Kidney (tissue), 14 donors: ENCODE results near the gene CD300LD. TPM values are rescaled to one million over a fixed set of nuclear protein-coding genes. Genes with fewer than 3 reads are reported as not detected.
A peak's percentile ranks its signal among the peaks of the same experiment; 100 is the strongest.

Experiments used
- DNase-seq, 5 donors: peaks; one replicate each; pipeline ENCODE4 v3.0.0-alpha.2; 2013 to 2020
- FAIRE-seq: peaks from 2 replicates; lab custom pipeline; 2012; peaks lifted over from hg19 to GRCh38; lab: Jason Lieb, UNC
- H3K27ac ChIP-seq, 2 donors: one replicate each; pipeline ENCODE4 v1.7.0; 2013; ENCODE audit warnings: low read depth in 2 of 2, low read length in 2 of 2, inconsistent platforms in 1 of 2
- H3K27me3 ChIP-seq: one replicate; pipeline ENCODE4 v1.7.1; 2013; ENCODE audit warnings: low read length, inconsistent platforms; ENCODE audit not compliant: control insufficient read depth, insufficient read depth
- H3K36me3 ChIP-seq, 3 donors: one replicate each; pipeline versions ENCODE4 v1.7.0 to v1.7.1; 2013; ENCODE audit warnings: low read length in 3 of 3, control low read depth in 1 of 3, inconsistent platforms in 1 of 3; ENCODE audit not compliant: insufficient read depth in 3 of 3, control insufficient read depth in 2 of 3
- H3K4me1 ChIP-seq, 3 donors: one replicate each; pipeline versions ENCODE4 v1.7.0 to v1.7.1; 2013; ENCODE audit warnings: low read length in 3 of 3, inconsistent platforms in 1 of 3, low read depth in 1 of 3; ENCODE audit not compliant: control insufficient read depth in 2 of 3, insufficient read depth in 2 of 3
- H3K4me3 ChIP-seq, 3 donors: one replicate each; pipeline versions ENCODE4 v1.7.0 to v1.8.1; 2013; ENCODE audit warnings: low read length in 3 of 3, control low read depth in 1 of 3, inconsistent platforms in 1 of 3
- H3K9ac ChIP-seq, 3 donors: one replicate each; pipeline versions ENCODE4 v1.7.0 to v1.7.1; 2013; ENCODE audit warnings: low read length in 3 of 3, control low read depth in 1 of 3, inconsistent platforms in 1 of 3
- H3K9me3 ChIP-seq, 3 donors: one replicate each; pipeline versions ENCODE4 v1.7.0 to v1.7.1; 2013; ENCODE audit warnings: low read length in 3 of 3, control low read depth in 1 of 3, inconsistent platforms in 1 of 3; ENCODE audit not compliant: control insufficient read depth in 2 of 3, insufficient read depth in 1 of 3
- intact Hi-C: fragments of 100-400 bp; cut with DNase I; formaldehyde crosslinking; loops from one replicate; pipeline ENCODE4 v1.11.1; 2022
- polyA plus RNA-seq: library from polyadenylated mRNA; stranded (reverse); fragments of 350-450 nt; fragmentation: Illumina TruSeq; extraction: RNeasy Lipid Tissue Mini Kit (QIAGEN cat#74804); gene quantifications from one replicate; pipeline ENCODE4 v1.2.3, GENCODE V29; 2014; ENCODE audit warnings: low read depth, low replicate concordance; ENCODE audit not compliant: insufficient read depth
- total RNA-seq: library from RNA; stranded (reverse); fragmentation: NEBNext Ultra II Directional; extraction: Animal tissue kit (Norgen Biotek cat#: 25700); gene quantifications from one replicate; pipeline ENCODE4 v1.2.1, GENCODE V29; 2021
- TF ChIP-seq, protein P1 (sequence below): IDR thresholded peaks from 3 replicates; pipeline ENCODE4 v1.5.1; 2012; ENCODE audit warnings: mild to moderate bottlenecking, moderate library complexity, borderline replicate concordance; ENCODE audit not compliant: insufficient read depth; ENCODE audit errors: extremely low read depth
- donor health status: control.
- donor health status: control.
- donor health status: control.
- donor health status: control.
- donor health status: control.
- donor health status: DM: yes; HTN: yes; CAD: no.
- donor health status: Normal renal cell carcinoma (clear cell type).

CD300LD gene
- total and polyA plus RNA-seq, 2 donors from 2014 or later, result not detected

DNA sequence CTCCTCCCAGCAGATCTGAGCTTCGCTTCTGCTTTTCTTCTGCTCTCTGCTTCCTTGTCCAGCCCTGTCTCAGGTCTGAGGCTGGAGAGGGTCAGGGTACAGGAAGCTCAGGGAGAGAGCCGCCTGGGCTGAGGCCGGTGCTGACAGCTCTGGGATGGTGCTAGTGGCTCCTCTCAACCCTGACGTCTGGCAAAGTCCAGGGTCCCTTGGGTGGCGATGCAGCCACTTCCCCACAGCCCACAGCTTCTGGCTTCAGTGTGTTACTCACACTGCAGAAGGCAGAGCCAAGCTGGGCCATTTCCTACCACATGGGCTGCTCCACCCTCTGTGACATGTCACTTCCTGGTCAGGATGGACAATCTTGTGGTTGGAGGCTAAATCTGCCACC, 46.2 kb downstream of the CD300LD start, which contains the start of gene CD300C:
TSS of gene CD300C (minus strand) at position 273 of the 388 bp plus-strand sequence. CDS start 333 bp downstream, outside the sequence.
- peak within 1 kb of the TSS in 1 of 3 donors; percentile 31 for H3K4me3 ChIP-seq
- H3K9ac ChIP-seq, result no peak within 1 kb of the TSS
- intact Hi-C loops, result no loop called here
- H3K27me3 ChIP-seq, result no peaks in the 10 kb centered on the region
- TF ChIP-seq, protein P1, sequence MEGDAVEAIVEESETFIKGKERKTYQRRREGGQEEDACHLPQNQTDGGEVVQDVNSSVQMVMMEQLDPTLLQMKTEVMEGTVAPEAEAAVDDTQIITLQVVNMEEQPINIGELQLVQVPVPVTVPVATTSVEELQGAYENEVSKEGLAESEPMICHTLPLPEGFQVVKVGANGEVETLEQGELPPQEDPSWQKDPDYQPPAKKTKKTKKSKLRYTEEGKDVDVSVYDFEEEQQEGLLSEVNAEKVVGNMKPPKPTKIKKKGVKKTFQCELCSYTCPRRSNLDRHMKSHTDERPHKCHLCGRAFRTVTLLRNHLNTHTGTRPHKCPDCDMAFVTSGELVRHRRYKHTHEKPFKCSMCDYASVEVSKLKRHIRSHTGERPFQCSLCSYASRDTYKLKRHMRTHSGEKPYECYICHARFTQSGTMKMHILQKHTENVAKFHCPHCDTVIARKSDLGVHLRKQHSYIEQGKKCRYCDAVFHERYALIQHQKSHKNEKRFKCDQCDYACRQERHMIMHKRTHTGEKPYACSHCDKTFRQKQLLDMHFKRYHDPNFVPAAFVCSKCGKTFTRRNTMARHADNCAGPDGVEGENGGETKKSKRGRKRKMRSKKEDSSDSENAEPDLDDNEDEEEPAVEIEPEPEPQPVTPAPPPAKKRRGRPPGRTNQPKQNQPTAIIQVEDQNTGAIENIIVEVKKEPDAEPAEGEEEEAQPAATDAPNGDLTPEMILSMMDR, result no peak
- peak in 1 of 5 donors; percentile 71 for DNase-seq
- no peak for FAIRE-seq
- no peaks in the 10 kb centered on the region for H3K36me3 ChIP-seq
- no peaks in the 10 kb centered on the region for H3K4me1 ChIP-seq
- no peaks in the 10 kb centered on the region for H3K9me3 ChIP-seq
- H3K27ac ChIP-seq, result no peak within 1 kb of the TSS

- Histone ChIP-seq H3K9me3 (no peaks in the 10 kb centered on the region), H3K9ac (no peak overlapping the region), H3K4me3 (peak overlapping the region in 1 of 3 donors; percentile 31), H3K27me3 (no peaks in the 10 kb centered on the region), H3K27ac (no peak overlapping the region), H3K36me3 (no peaks in the 10 kb centered on the region), H3K4me1 (no peaks in the 10 kb centered on the region)
- intact Hi-C loops, result no loop called here
- FAIRE-seq (no peak), DNase-seq (peak in 4 of 5 donors; percentile 21 to 80 (median 26))
- TF ChIP-seq, protein P1, result no peak
Measured at GRCh38 chr17:74544991-74545842, 46.9 kb downstream of the CD300LD start.

GRCh38 chr17:74543891-74544760, 48.0 kb downstream of the CD300LD start:
- Histone ChIP-seq H3K27ac (no peak overlapping the region), H3K4me3 (no peak overlapping the region), H3K27me3 (no peaks in the 10 kb centered on the region), H3K36me3 (no peaks in the 10 kb centered on the region), H3K9ac (no peak overlapping the region), H3K4me1 (no peaks in the 10 kb centered on the region), H3K9me3 (no peaks in the 10 kb centered on the region)
- DNase-seq (peak in 1 of 5 donors; percentile 61), FAIRE-seq (no peak)
- intact Hi-C loops, result no loop called here
- TF ChIP-seq, protein P1, result no peak
